Heart right ventricle (tissue), 16 donors: ENCODE results near the gene TBL1XR1. TPM values are rescaled to one million over a fixed set of nuclear protein-coding genes. Genes with fewer than 3 reads are reported as not detected.
A peak's percentile ranks its signal among the peaks of the same experiment; 100 is the strongest.

Experiments used
- ATAC-seq, 8 donors: fragments of 200-7000 bp; cut with Tn5 transposase; one replicate each; pipeline ENCODE4 v1.9.1; 2020; ENCODE audit warnings: mild to moderate bottlenecking in 8 of 8, moderate library complexity in 8 of 8, moderate number of reproducible peaks in 1 of 8
- DNase-seq, 2 donors: peaks; one replicate each; pipeline ENCODE4 v3.0.0-alpha.2; 2020
- H3K27ac ChIP-seq, 10 donors: fragments of 200-600 bp; sonication (generic) in 2 of 10; one replicate each; pipeline versions ENCODE4 v1.5.0 to v1.8.0; 2020 to 2022; ENCODE audit warnings: mild to moderate bottlenecking in 3 of 10
- H3K27me3 ChIP-seq, 7 donors: fragments of 200-600 bp; one replicate each; pipeline ENCODE4 v1.8.0; 2021 to 2022; ENCODE audit warnings: mild to moderate bottlenecking in 2 of 7
- H3K36me3 ChIP-seq, 9 donors: fragments of 200-600 bp; sonication (generic) in 1 of 9; one replicate each; pipeline versions ENCODE4 v1.5.0 to v1.8.0; 2020 to 2022; ENCODE audit warnings: mild to moderate bottlenecking in 2 of 9
- H3K4me1 ChIP-seq, 9 donors: fragments of 200-600 bp; sonication (generic) in 1 of 9; one replicate each; pipeline versions ENCODE4 v1.5.0 to v1.8.0; 2020 to 2022; ENCODE audit warnings: mild to moderate bottlenecking in 4 of 9
- H3K4me3 ChIP-seq, 10 donors: fragments of 200-600 bp; sonication (generic) in 2 of 10; one replicate each; pipeline versions ENCODE4 v1.5.0 to v1.8.0; 2020 to 2022; ENCODE audit warnings: mild to moderate bottlenecking in 7 of 10, moderate library complexity in 2 of 10
- H3K9me3 ChIP-seq, 11 donors: fragments of 200-600 bp in 10 of 11; sonication (generic) in 2 of 11; one replicate each; pipeline versions ENCODE4 v1.5.0 to v1.8.0; 2013 to 2022; ENCODE audit warnings: mild to moderate bottlenecking in 2 of 11, control low read depth in 1 of 11, moderate library complexity in 1 of 11
- WGBS, 2 donors: extraction: QIAGEN DNeasy Blood & Tissue Kit; methylation state at CpG; one replicate each; pipeline ENCODE4 v1.1.7; 2013; ENCODE audit warnings: inconsistent platforms in 1 of 2; 5-methylcytosine and 5-hydroxymethylcytosine counted together
- intact Hi-C, 10 donors: fragments of 100-400 bp; cut with DNase I; formaldehyde crosslinking; loops; one replicate each; pipeline versions ENCODE4 v1.11.1 to v1.14.2; 2022
- polyA plus RNA-seq, 2 donors: library from polyadenylated mRNA; stranded (reverse); fragments of 200-250 nt; gene quantifications; one replicate each; pipeline ENCODE4 v1.2.3, GENCODE V29; 2013
- total RNA-seq, 10 donors: library from RNA; stranded (reverse); fragmentation: NEBNext Ultra II Directional in 3 of 10; extraction: Animal tissue kit (Norgen Biotek cat#: 25700) in 3 of 10; gene quantifications; one replicate each; pipeline versions ENCODE4 v1.2.1 to v1.2.4, GENCODE V29; 2021 to 2023
- TF ChIP-seq, protein P1 (sequence below), 9 donors: fragments of 200-600 bp; sonication (generic) in 2 of 9; IDR thresholded peaks; one replicate each; pipeline versions ENCODE4 v1.5.0 to v1.8.0; 2021 to 2022; ENCODE audit warnings: antibody characterized with exemption in 9 of 9, mild to moderate bottlenecking in 5 of 9, moderate library complexity in 1 of 9
- donor health status: Arrhythmogenic right ventricular cardiomyopathy.
- donor health status: ischemic (EF 13 %, LVEDD 7.1; RV severe dilation, severe dysfunction).
- donor health status: healthy with polysubstance abuse.
- donor health status: DM: no; HTN: yes; CAD: no.
- donor health status: DM: no; HTN: no; CAD: no.
- donor health status: ischemic (EF 25% LVEDD 6.9; RV normal size, moderate dysfunction).
- donor health status: ischemic (EF 25% LVEDD 5.7; RV mildly dilated, moderate dysfunction).
- donor health status: healthy.
- donor health status: DM: yes; HTN: yes; CAD: no.
- donor health status: Ischemic cardiomyopathy.
- donor health status: ischemic (EF 35%, LVEDD 5.7; RV mildly dilated, moderate dysfunction).
- donor health status: nonischemic (EF 11% LVEDD 7.7; RV severe dilation, severe dysfunction).
- donor health status: DM: yes; HTN: yes; CAD: no.
- donor health status: PGD.
- donor health status: ischemic (EF 29% LVEDD 5.4; RV normal size, mild dysfunction).
- donor health status: nonischemic (EF 23%, LVEDD 6.1; RV moderate dilation, normal function).

The TBL1XR1 gene
- total and polyA plus RNA-seq, 12 donors: 25.7 to 184 (median 121) TPM

DNA sequence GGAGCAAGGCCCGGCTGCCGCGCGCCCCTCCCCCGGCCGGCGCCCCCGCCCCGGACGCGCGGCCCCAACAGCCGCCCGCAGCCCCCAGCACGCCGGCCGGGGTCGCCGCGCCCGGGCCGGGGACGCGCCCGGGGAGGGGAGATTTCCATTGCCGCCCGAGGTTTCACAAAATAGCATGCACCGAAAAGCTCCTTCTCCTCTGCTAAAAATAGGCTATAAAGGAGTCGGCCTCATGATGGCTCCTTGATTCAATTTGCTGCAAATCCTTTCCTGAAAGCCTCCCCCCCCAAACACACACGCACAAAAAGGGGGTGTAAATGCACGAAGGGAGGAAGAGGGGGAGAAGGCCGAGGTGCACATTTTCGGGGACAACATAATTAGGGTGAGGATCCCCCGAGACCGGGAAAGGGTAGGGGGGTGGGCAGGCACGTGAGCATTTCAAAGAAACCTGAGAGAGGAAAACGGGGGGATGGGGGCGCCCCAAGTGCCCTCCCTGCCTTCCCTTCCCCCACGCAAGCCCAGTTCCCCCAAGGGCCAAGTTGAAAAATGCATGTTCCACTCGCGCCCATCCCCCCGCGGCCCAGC is 734 bp downstream of the TBL1XR1 start:
- Histone ChIP-seq H3K4me3 (peak overlapping the region; percentile 64 to 92 (median 84)), H3K36me3 (no peaks in the 10 kb centered on the region), H3K4me1 (peaks cover 0 to 65% (median 32%) of the 10 kb centered on the region in 9 donors), H3K9me3 (peaks cover 0 to 3% (median 0%) of the 10 kb centered on the region in 11 donors), H3K27ac (peak overlapping the region; percentile 96 to 99 (median 98)), H3K27me3 (no peaks in the 10 kb centered on the region)
- ATAC-seq (peak in 2 of 8 donors; percentile 6 to 13), DNase-seq (peak; percentile 25 to 37)
- TF ChIP-seq, protein P1, sequence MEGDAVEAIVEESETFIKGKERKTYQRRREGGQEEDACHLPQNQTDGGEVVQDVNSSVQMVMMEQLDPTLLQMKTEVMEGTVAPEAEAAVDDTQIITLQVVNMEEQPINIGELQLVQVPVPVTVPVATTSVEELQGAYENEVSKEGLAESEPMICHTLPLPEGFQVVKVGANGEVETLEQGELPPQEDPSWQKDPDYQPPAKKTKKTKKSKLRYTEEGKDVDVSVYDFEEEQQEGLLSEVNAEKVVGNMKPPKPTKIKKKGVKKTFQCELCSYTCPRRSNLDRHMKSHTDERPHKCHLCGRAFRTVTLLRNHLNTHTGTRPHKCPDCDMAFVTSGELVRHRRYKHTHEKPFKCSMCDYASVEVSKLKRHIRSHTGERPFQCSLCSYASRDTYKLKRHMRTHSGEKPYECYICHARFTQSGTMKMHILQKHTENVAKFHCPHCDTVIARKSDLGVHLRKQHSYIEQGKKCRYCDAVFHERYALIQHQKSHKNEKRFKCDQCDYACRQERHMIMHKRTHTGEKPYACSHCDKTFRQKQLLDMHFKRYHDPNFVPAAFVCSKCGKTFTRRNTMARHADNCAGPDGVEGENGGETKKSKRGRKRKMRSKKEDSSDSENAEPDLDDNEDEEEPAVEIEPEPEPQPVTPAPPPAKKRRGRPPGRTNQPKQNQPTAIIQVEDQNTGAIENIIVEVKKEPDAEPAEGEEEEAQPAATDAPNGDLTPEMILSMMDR (IDR thresholded peaks at IDR 0.05): no peak
- intact Hi-C loops: loop anchor here in 9 of 10 donors (1.0 to 10.0 kb wide), 19 partner anchors 72 to 1186 kb away; no protein-coding TSS in a partner anchor
- WGBS, 2 donors: 0 to 1% methylated on average over 41 to 43 of the region's 43 CpGs

DNA sequence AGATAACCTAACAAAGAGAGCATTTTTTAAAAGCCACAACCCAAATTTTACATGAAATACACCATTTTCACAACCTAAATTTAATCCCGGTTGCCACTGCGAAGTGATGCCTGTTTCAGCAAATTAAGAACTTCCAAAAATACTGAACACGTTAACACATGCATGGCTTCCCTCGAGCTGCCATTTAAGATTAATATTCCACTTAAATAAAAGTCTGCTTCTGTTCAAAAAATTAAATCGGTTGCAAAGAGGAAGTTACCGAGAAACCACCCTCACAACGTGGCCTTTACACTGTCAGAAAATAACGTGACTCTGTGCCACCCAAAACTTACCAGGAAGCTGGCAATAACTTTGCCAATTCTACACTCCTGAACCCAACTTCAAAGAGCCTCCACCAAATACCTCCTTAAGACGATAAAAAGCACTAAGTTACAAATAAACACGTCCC is 1.2 kb downstream of the TBL1XR1 start:
- peak overlapping the region; percentile 96 to 99 (median 98) for H3K27ac ChIP-seq
- WGBS, 2 donors: 0% methylated on average over 10 of the region's 10 CpGs
- TF ChIP-seq, protein P1 (IDR thresholded peaks at IDR 0.05): no peak
- no peak for ATAC-seq
- peaks cover 0 to 3% (median 0%) of the 10 kb centered on the region in 11 donors for H3K9me3 ChIP-seq
- DNase-seq: peak in 1 of 2 donors; percentile 11
- H3K4me3 ChIP-seq: peak overlapping the region; percentile 45 to 92 (median 84)
- no peaks in the 10 kb centered on the region for H3K27me3 ChIP-seq
- intact Hi-C loops: loop anchor here in 9 of 10 donors (1.0 to 10.0 kb wide), 18 partner anchors 71 to 1186 kb away; no protein-coding TSS in a partner anchor
- no peaks in the 10 kb centered on the region for H3K36me3 ChIP-seq
- H3K4me1 ChIP-seq: peaks cover 0 to 65% (median 36%) of the 10 kb centered on the region in 9 donors

DNA sequence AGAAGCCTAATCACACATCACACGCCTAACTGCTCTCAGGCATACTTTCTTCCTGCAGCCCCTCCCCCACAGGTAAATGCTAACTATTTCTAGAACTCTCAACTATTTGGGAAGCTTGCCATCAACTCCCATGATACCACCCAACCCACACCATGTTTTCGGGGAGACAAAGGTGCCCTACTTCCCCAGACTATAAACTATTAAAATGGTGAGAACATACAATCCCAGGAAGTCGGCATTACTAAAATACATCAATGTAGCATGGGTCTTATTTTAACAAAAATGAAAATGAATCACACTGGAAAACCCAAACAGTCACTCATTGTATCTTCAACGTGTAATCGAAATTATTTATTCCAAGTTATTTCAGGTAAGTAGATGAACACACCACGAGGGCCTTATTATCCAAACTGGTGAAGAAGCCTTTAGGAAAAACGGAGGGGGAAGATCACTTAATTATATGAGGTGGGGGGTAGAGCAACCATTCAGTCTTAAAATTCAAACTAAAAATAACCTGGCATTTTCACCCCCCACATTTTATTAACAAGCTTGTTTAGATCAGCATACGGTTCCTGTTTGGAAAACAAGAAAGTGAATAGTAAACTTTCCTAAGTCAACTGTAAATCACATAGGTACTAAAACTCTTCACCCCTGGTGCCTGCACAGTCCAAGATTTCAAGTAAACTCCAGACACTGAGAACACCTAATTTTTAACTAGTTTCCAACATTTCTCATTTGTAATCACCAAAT is 1.9 kb downstream of the TBL1XR1 start:
- DNase-seq: peak in 1 of 2 donors; percentile 50
- peak overlapping the region; percentile 45 to 92 (median 84) for H3K4me3 ChIP-seq
- H3K27me3 ChIP-seq: no peaks in the 10 kb centered on the region
- peaks cover 0 to 3% (median 0%) of the 10 kb centered on the region in 11 donors for H3K9me3 ChIP-seq
- ATAC-seq: no peak
- H3K27ac ChIP-seq: peak overlapping the region; percentile 96 to 99 (median 98)
- TF ChIP-seq, protein P1 (IDR thresholded peaks at IDR 0.05): no peak
- no peaks in the 10 kb centered on the region for H3K36me3 ChIP-seq
- WGBS, 2 donors: 5% methylated on average over 8 of the region's 8 CpGs
- intact Hi-C loops: loop anchor here in 9 of 10 donors (5.0 to 10.0 kb wide), 13 partner anchors 71 to 1187 kb away; no protein-coding TSS in a partner anchor
- H3K4me1 ChIP-seq: peaks cover 0 to 71% (median 40%) of the 10 kb centered on the region in 9 donors

DNA sequence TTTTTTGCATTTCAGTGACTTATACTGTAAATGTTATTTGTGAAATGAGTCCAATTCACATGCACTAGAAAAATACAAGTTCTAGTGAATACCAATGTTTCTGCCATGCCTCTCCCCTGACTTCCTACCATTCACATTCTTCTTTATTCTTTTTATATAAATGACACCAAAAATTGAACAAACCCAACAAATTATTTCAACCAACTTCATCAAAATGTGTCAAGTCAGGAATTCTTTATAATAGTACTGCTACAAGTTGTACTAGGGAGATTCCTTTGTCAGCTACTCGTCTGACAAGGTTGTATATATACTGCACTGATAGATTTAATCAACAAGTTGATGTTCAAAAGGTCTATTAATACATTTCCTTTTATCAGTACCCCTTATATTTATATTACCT is 3.0 kb downstream of the TBL1XR1 start:
- 17 to 29% methylated on average over 1 of the region's 1 CpG for WGBS, 2 donors
- TF ChIP-seq, protein P1 (IDR thresholded peaks at IDR 0.05): no peak
- intact Hi-C loops: loop anchor here in 8 of 10 donors (5.0 to 10.0 kb wide), 8 partner anchors 69 to 1131 kb away; no protein-coding TSS in a partner anchor
- Histone ChIP-seq H3K27me3 (no peaks in the 10 kb centered on the region), H3K4me1 (peaks cover 0 to 75% (median 44%) of the 10 kb centered on the region in 9 donors), H3K36me3 (no peaks in the 10 kb centered on the region), H3K27ac (peak overlapping the region in 5 of 10 donors; percentile 96 to 99 (median 98)), H3K4me3 (peak overlapping the region in 8 of 10 donors; percentile 79 to 92 (median 84)), H3K9me3 (peaks cover 0 to 3% (median 0%) of the 10 kb centered on the region in 11 donors)
- DNase-seq: no peak
- ATAC-seq: no peak
